CD4-positive, alpha-beta T cell treated with Interleukin-2 at 100 ng/mL for 4 hours (primary cell): ENCODE results near the gene LY6G6C.

Source experiments
- DNase-seq: peaks from one replicate; pipeline ENCODE4 v3.0.0-alpha.2; 2020; ENCODE audit warnings: low spot score

Gene LY6G6C

GRCh38 chr6:31706599-31706998, 14.9 kb downstream of the LY6G6C start, which contains the start of gene LY6G6F:
LY6G6F (plus strand) TSS chr6:31706866; CDS start chr6:31706907, 41 bp downstream.
- no peak for DNase-seq

GRCh38 chr6:31705931-31706330, 15.6 kb downstream of the LY6G6C start:
- no peak for DNase-seq

GRCh38 chr6:31702819-31703716, 18.5 kb downstream of the LY6G6C start, which contains the start of gene ABHD16A:
ABHD16A (minus strand) TSS chr6:31703324; CDS start chr6:31703281, 43 bp downstream.
- DNase-seq = peak; percentile 97

- DNase-seq = peak; percentile 7
Observed at GRCh38 chr6:31702405-31702818, 19.1 kb downstream of the LY6G6C start.

GRCh38 chr6:31701666-31702404, 19.7 kb downstream of the LY6G6C start:
- DNase-seq = no peak

- no peak for DNase-seq
Observed at GRCh38 chr6:31700740-31701401, 20.7 kb downstream of the LY6G6C start.

- DNase-seq = peak; percentile 11
Observed at GRCh38 chr6:31697555-31697954, 24.0 kb downstream of the LY6G6C start.

- DNase-seq = no peak
Observed at GRCh38 chr6:31693535-31693934, 28.0 kb downstream of the LY6G6C start.

- no peak for DNase-seq
Observed at GRCh38 chr6:31692886-31693285, 28.7 kb downstream of the LY6G6C start.

- no peak for DNase-seq
Observed at GRCh38 chr6:31692353-31692752, 29.2 kb downstream of the LY6G6C start.

GRCh38 chr6:31691564-31692108, 29.9 kb downstream of the LY6G6C start:
- no peak for DNase-seq

GRCh38 chr6:31691078-31691463, 30.5 kb downstream of the LY6G6C start:
- no peak for DNase-seq

GRCh38 chr6:31690231-31691077, 31.1 kb downstream of the LY6G6C start:
- DNase-seq = no peak

- no peak for DNase-seq
Observed at GRCh38 chr6:31689249-31690110, 32.1 kb downstream of the LY6G6C start.

GRCh38 chr6:31687860-31688693, 33.5 kb downstream of the LY6G6C start:
- no peak for DNase-seq

- DNase-seq = no peak
Observed at GRCh38 chr6:31687321-31687720, 34.2 kb downstream of the LY6G6C start.

GRCh38 chr6:31686483-31686882, 35.1 kb downstream of the LY6G6C start:
- no peak for DNase-seq

GRCh38 chr6:31683591-31683990, 38.0 kb downstream of the LY6G6C start:
- DNase-seq = no peak

GRCh38 chr6:31681135-31681671, 40.3 kb downstream of the LY6G6C start:
- DNase-seq = peak; percentile 43
